Vagina (tissue), 2 donors: ENCODE results near the gene PRR18.

Experiments
- CTCF ChIP-seq, 3 experiments: fragments of 450-650 bp in 2 of 3; fragments of 200-600 bp in 1 of 3; sonication (generic) in 1 of 3; IDR thresholded peaks; one replicate each; pipeline ENCODE4 v1.5.1; 2017 to 2019; ENCODE audit warnings: antibody characterized with exemption in 3 of 3, mild to moderate bottlenecking in 2 of 3, moderate library complexity in 2 of 3
- POLR2A ChIP-seq, 2 donors: fragments of 450-650 bp; IDR thresholded peaks; one replicate each; pipeline ENCODE4 v1.6.1; 2017; ENCODE audit warnings: antibody characterized with exemption in 2 of 2, mild to moderate bottlenecking in 2 of 2, moderate library complexity in 2 of 2
- POLR2AphosphoS5 ChIP-seq, 2 donors: sonication (generic); formaldehyde crosslinking; IDR thresholded peaks; one replicate each; pipeline ENCODE4 v1.9.0; 2017; ENCODE audit warnings: antibody characterized with exemption in 2 of 2, mild to moderate bottlenecking in 2 of 2, low read depth in 1 of 2; ENCODE audit not compliant: insufficient read depth in 1 of 2

DNA sequence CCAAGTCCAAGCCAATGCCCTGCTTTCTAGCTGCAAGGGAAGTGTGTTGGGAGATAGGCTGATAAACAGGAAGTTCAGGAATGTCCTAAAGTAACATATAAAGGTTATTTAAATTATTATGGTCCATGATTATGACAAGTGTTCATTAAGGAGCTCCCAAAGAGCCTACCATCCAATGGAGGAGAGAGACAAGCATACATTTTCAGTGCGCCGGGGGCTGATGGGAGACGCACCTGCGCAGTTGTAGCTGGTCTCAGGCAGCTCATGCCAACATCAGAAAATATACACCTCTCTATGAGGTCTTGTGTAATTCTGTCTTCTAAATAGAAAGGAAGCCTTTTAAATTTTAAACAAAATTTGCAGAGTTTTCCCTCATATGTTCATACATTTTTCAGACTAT is 46.8 kb upstream of the PRR18 start:
- TF ChIP-seq CTCF (IDR thresholded peaks at IDR 0.05), result no peak
- no peak for TF ChIP-seq POLR2A (IDR thresholded peaks at IDR 0.05)
- TF ChIP-seq POLR2AphosphoS5 (IDR thresholded peaks at IDR 0.05; ENCODE audit: insufficient read depth in 1 of 2, low read depth in 1 of 2), result no peak
